ENCODE measurements around the gene APOL3.

- no peak for TF ChIP-seq ZNF780A (CRISPR knock-in tag; IDR thresholded peaks at IDR 0.05)
- no peak for TF ChIP-seq TBP (CRISPR knock-in tag; IDR thresholded peaks at IDR 0.05)
- TF ChIP-seq, protein P1, sequence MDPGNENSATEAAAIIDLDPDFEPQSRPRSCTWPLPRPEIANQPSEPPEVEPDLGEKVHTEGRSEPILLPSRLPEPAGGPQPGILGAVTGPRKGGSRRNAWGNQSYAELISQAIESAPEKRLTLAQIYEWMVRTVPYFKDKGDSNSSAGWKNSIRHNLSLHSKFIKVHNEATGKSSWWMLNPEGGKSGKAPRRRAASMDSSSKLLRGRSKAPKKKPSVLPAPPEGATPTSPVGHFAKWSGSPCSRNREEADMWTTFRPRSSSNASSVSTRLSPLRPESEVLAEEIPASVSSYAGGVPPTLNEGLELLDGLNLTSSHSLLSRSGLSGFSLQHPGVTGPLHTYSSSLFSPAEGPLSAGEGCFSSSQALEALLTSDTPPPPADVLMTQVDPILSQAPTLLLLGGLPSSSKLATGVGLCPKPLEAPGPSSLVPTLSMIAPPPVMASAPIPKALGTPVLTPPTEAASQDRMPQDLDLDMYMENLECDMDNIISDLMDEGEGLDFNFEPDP (CRISPR knock-in tag; conservative IDR thresholded peaks at IDR 0.05): no peak
- no peak for TF ChIP-seq SP1 (IDR thresholded peaks at IDR 0.05)
- no peak for TF ChIP-seq SP1 (CRISPR knock-in tag; IDR thresholded peaks at IDR 0.05)
- no peak for TF ChIP-seq ZNF792 (CRISPR knock-in tag; IDR thresholded peaks at IDR 0.05)
These were observed 4.1 kb upstream of the APOL3 start for GRCh38 chr22:36164621-36165020.

Data from HepG2 (cell line).